Measurements from ENCODE around the gene MRPL55. TPM values are rescaled to one million over a fixed set of nuclear protein-coding genes. Genes with fewer than 3 reads are reported as not detected.
"Not testable (repeated sequence)": the region's sequence is repeated elsewhere in the genome, so short reads cannot be mapped to it uniquely, and the experiment has no call there.

Gene MRPL55
- total RNA-seq, 1 donor from 2014 or later = 38.1 TPM

DNA sequence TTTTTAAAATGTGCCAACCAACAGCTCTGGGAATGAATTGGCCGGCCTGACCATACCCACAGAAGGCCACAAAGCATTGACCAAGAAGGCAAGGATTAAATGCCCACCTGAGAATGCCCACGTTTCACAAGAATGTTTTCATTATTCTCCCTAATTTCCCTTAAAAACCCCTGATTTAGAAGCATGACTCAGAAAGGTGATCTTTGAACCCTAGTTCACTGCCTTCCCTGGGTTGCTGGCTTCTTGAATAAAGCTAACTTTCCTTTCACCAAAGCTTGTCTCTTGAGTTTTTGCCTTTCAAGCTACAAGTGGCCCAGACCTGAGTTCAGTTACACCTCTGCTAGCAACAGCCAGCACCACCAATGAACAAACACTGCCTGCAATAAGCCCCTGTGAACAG, 14.4 kb upstream of the MRPL55 start:
- Histone ChIP-seq H3K9me3 (ENCODE audit: control insufficient read depth in 3 of 3, low read length in 3 of 3) (no peaks in the 10 kb centered on the region), H3K4me3 (ENCODE audit: low read length in 3 of 3) (no peak overlapping the region), H3K27me3 (ENCODE audit: control insufficient read depth in 3 of 3, insufficient read depth in 3 of 3, low read length in 3 of 3) (no peaks in the 10 kb centered on the region), H3K36me3 (ENCODE audit: control insufficient read depth in 3 of 3, insufficient read depth in 3 of 3, low read length in 3 of 3) (no peaks in the 10 kb centered on the region), H3K27ac (ENCODE audit: low read depth, low read length) (no peak overlapping the region), H3K9ac (ENCODE audit: low read depth in 1 of 3, low read length in 3 of 3) (no peak overlapping the region), H3K4me1 (ENCODE audit: control insufficient read depth in 3 of 3, insufficient read depth in 3 of 3, low read length in 3 of 3) (no peaks in the 10 kb centered on the region)

DNA sequence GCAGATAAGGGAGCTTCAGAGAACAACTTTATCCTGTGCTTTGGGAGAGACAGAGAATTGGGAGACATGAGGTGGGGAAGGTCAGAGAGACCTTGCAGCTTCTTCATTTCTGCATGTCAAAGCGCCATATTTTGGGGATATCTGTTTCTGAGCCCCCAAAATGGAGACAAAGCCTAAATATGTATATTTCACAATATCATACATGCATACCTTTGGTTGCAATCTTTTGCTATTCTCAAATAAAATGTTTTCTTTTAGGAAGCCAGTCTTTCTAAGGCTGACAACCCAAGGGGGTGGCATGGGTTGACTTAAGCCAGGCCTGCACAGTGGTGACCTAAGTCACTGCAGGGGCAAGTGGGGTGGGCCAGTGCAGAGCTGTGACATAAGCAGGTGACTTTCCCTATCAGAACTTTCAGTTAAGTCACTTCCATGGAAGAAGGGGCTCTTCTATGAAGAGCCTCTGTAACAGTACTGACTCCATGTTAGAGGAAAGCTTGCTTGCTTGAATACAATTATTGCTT, 13.9 kb upstream of the MRPL55 start:
- Histone ChIP-seq H3K9me3 (ENCODE audit: control insufficient read depth in 3 of 3, low read length in 3 of 3) (no peaks in the 10 kb centered on the region), H3K27ac (ENCODE audit: low read depth, low read length) (no peak overlapping the region), H3K27me3 (ENCODE audit: control insufficient read depth in 3 of 3, insufficient read depth in 3 of 3, low read length in 3 of 3) (no peaks in the 10 kb centered on the region), H3K36me3 (ENCODE audit: control insufficient read depth in 3 of 3, insufficient read depth in 3 of 3, low read length in 3 of 3) (no peaks in the 10 kb centered on the region), H3K9ac (ENCODE audit: low read depth in 1 of 3, low read length in 3 of 3) (no peak overlapping the region), H3K4me3 (ENCODE audit: low read length in 3 of 3) (no peak overlapping the region), H3K4me1 (ENCODE audit: control insufficient read depth in 3 of 3, insufficient read depth in 3 of 3, low read length in 3 of 3) (no peaks in the 10 kb centered on the region)

DNA sequence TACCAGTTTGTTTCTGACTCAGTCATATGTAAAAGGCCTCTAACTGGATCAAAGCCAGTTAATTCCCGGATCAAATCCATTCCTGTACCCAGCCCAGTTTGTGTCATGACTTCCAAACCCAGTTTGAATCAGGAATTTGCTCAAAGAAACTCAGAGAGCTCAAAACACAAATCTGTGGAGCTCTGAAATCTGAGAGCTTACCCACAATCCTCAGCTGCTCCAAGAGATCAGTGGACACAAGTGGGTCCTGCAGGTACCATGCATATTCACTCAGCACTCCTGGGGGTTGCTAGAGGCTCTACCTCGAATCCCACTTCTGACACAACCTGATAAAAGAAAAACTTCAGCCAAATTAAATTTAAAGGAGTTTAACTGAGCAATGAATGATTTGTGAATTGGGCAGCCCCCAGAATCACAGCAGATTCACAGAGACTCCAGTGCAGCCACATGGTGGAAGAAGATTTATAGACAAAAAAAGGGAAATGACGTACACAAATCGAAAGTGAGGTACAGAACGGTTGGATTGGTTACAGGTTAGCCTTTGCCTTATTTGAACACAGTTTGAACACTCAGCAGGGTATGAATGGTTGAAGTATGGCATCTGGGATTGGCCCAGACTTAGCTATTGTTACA, 11.9 kb upstream of the MRPL55 start:
- Histone ChIP-seq H3K9ac (ENCODE audit: low read depth in 1 of 3, low read length in 3 of 3) (no peak overlapping the region), H3K4me1 (ENCODE audit: control insufficient read depth in 3 of 3, insufficient read depth in 3 of 3, low read length in 3 of 3) (no peaks in the 10 kb centered on the region)

DNA sequence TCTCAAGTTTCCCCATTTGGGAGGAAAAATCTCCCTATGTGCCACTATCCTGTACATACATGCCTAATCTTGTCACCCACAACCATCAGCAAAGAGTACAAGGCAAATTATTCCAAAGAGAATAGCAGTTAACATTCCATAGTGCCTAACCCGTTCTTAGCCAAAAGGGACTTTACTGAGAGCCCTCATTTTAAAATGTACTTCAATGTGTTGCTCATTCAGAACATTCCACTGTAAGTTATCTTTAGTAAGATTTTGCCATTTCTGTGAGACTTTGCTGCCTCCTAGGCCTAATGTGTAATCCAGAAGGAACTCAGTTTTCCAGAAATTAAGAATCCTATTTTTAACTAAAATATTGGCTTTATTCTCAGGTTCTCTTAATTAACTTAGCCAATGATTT, 11.3 kb upstream of the MRPL55 start:
- H3K36me3 ChIP-seq (ENCODE audit: control insufficient read depth in 3 of 3, insufficient read depth in 3 of 3, low read length in 3 of 3) = no peaks in the 10 kb centered on the region
- no peak overlapping the region for H3K4me3 ChIP-seq (ENCODE audit: low read length in 3 of 3)
- H3K4me1 ChIP-seq (ENCODE audit: control insufficient read depth in 3 of 3, insufficient read depth in 3 of 3, low read length in 3 of 3) = no peaks in the 10 kb centered on the region
- H3K9me3 ChIP-seq (ENCODE audit: control insufficient read depth in 3 of 3, low read length in 3 of 3) = no peaks in the 10 kb centered on the region
- no peaks in the 10 kb centered on the region for H3K27me3 ChIP-seq (ENCODE audit: control insufficient read depth in 3 of 3, insufficient read depth in 3 of 3, low read length in 3 of 3)
- no peak overlapping the region for H3K9ac ChIP-seq (ENCODE audit: low read depth in 1 of 3, low read length in 3 of 3)
- H3K27ac ChIP-seq (ENCODE audit: low read depth, low read length) = no peak overlapping the region

More for the DNA sequence above, 11.9 kb upstream of the MRPL55 start:
- Histone ChIP-seq H3K9me3 (ENCODE audit: control insufficient read depth in 3 of 3, low read length in 3 of 3) (no peaks in the 10 kb centered on the region), H3K36me3 (ENCODE audit: control insufficient read depth in 3 of 3, insufficient read depth in 3 of 3, low read length in 3 of 3) (no peaks in the 10 kb centered on the region), H3K27ac (ENCODE audit: low read depth, low read length) (no peak overlapping the region), H3K27me3 (ENCODE audit: control insufficient read depth in 3 of 3, insufficient read depth in 3 of 3, low read length in 3 of 3) (no peaks in the 10 kb centered on the region), H3K4me3 (ENCODE audit: low read length in 3 of 3) (no peak overlapping the region)

DNA sequence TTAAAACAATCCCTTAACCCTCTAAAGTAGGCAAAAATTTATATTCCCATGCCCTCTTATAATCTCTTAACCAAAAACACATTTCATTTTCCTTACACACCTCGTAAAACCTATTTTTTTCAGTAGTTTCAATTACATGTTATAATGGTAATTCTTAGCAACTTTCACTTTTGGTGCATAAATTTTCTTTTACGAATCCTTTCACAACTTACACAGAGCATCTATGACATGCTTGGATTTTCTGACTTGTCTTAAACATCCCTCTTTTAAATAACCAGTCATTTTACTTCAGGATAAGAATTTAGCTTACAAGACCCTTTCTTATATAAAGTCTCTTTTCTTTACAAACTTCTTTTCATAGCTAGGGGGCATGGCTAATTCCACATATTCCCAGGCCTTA, 8.9 kb upstream of the MRPL55 start:
- Histone ChIP-seq H3K27ac (ENCODE audit: low read depth, low read length) (no peak overlapping the region), H3K9ac (ENCODE audit: low read depth in 1 of 3, low read length in 3 of 3) (no peak overlapping the region), H3K36me3 (ENCODE audit: control insufficient read depth in 3 of 3, insufficient read depth in 3 of 3, low read length in 3 of 3) (no peaks in the 10 kb centered on the region), H3K9me3 (ENCODE audit: control insufficient read depth in 3 of 3, low read length in 3 of 3) (no peaks in the 10 kb centered on the region), H3K27me3 (ENCODE audit: control insufficient read depth in 3 of 3, insufficient read depth in 3 of 3, low read length in 3 of 3) (no peaks in the 10 kb centered on the region), H3K4me1 (ENCODE audit: control insufficient read depth in 3 of 3, insufficient read depth in 3 of 3, low read length in 3 of 3) (no peaks in the 10 kb centered on the region), H3K4me3 (ENCODE audit: low read length in 3 of 3) (no peak overlapping the region)

DNA sequence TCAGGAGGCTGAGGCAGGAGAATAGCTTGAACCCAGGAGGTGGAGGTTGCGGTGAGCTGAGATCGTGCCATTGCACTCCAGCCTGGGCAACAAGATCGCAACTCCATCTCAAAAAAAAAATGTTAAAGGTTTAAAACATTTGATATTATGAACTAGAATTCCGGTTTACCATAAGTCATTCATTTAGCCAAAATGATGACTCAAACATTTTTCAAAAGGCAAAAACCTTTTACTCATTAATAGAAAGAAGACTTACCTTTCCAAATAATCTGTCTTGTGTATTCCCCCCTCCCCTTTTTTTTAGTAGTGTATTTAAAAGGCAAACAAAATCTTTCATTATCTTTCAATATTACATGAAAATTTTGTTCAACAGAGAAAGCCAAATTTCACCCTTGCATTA, 8.2 kb upstream of the MRPL55 start:
- H3K4me1 ChIP-seq (ENCODE audit: control insufficient read depth in 3 of 3, insufficient read depth in 3 of 3, low read length in 3 of 3) = no peaks in the 10 kb centered on the region
- H3K36me3 ChIP-seq (ENCODE audit: control insufficient read depth in 3 of 3, insufficient read depth in 3 of 3, low read length in 3 of 3) = no peaks in the 10 kb centered on the region
- no peak overlapping the region for H3K9ac ChIP-seq (ENCODE audit: low read depth in 1 of 3, low read length in 3 of 3)
- no peak overlapping the region for H3K27ac ChIP-seq (ENCODE audit: low read depth, low read length)
- no peaks in the 10 kb centered on the region for H3K9me3 ChIP-seq (ENCODE audit: control insufficient read depth in 3 of 3, low read length in 3 of 3)
- H3K27me3 ChIP-seq (ENCODE audit: control insufficient read depth in 3 of 3, insufficient read depth in 3 of 3, low read length in 3 of 3) = no peaks in the 10 kb centered on the region
- no peak overlapping the region for H3K4me3 ChIP-seq (ENCODE audit: low read length in 3 of 3)

DNA sequence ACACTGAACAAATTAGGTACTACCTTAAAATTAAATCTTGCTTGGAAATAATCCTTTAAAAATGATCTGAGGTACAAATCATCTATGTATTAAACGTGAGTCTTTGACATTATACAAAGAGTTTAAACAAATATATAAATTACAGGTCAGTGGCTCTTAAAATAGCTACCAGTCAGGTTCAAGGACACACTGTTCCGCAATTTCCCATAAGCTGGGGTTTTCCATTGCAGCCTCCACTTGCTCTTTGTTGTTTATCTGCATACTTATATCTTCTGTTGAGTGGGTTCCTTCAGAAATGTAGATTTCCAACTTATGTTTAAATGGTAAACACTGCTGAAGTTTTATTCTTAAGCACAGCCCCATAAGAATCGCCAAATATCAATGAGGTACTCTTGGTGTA, 5.7 kb upstream of the MRPL55 start:
- Histone ChIP-seq H3K27ac (ENCODE audit: low read depth, low read length) (no peak overlapping the region), H3K9me3 (ENCODE audit: control insufficient read depth in 3 of 3, low read length in 3 of 3) (no peaks in the 10 kb centered on the region), H3K27me3 (ENCODE audit: control insufficient read depth in 3 of 3, insufficient read depth in 3 of 3, low read length in 3 of 3) (no peaks in the 10 kb centered on the region), H3K36me3 (ENCODE audit: control insufficient read depth in 3 of 3, insufficient read depth in 3 of 3, low read length in 3 of 3) (no peaks in the 10 kb centered on the region), H3K4me1 (ENCODE audit: control insufficient read depth in 3 of 3, insufficient read depth in 3 of 3, low read length in 3 of 3) (peaks cover 4 to 5% (median 4%) of the 10 kb centered on the region in 3 donors), H3K9ac (ENCODE audit: low read depth in 1 of 3, low read length in 3 of 3) (no peak overlapping the region), H3K4me3 (ENCODE audit: low read length in 3 of 3) (no peak overlapping the region)

DNA sequence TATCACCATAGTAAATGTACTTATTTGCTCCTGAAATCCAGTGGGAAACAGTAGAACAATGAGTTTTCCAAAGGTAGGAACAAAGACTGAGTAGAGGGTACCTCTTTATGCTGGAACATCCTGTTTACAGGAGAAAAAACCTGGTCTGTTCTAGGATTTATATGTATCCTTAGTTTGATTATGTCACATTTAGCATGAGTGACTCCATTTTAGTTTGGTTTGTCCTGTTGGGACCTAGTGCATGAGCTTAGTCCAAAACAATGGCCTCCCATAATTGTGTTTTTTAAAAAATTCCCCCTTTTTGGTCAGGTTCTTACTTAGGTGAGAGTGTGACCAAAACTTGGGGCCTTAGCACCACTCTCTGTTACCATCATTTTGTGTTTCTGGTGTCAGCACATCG, 3.5 kb upstream of the MRPL55 start:
- Histone ChIP-seq H3K9ac (ENCODE audit: low read depth in 1 of 3, low read length in 3 of 3) (no peak overlapping the region), H3K36me3 (ENCODE audit: control insufficient read depth in 3 of 3, insufficient read depth in 3 of 3, low read length in 3 of 3) (peaks cover 2 to 4% (median 4%) of the 10 kb centered on the region in 3 donors), H3K4me3 (ENCODE audit: low read length in 3 of 3) (no peak overlapping the region), H3K27me3 (ENCODE audit: control insufficient read depth in 3 of 3, insufficient read depth in 3 of 3, low read length in 3 of 3) (no peaks in the 10 kb centered on the region), H3K9me3 (ENCODE audit: control insufficient read depth in 3 of 3, low read length in 3 of 3) (no peaks in the 10 kb centered on the region), H3K27ac (ENCODE audit: low read depth, low read length) (no peak overlapping the region), H3K4me1 (ENCODE audit: control insufficient read depth in 3 of 3, insufficient read depth in 3 of 3, low read length in 3 of 3) (peaks cover 19 to 24% (median 22%) of the 10 kb centered on the region in 3 donors)

DNA sequence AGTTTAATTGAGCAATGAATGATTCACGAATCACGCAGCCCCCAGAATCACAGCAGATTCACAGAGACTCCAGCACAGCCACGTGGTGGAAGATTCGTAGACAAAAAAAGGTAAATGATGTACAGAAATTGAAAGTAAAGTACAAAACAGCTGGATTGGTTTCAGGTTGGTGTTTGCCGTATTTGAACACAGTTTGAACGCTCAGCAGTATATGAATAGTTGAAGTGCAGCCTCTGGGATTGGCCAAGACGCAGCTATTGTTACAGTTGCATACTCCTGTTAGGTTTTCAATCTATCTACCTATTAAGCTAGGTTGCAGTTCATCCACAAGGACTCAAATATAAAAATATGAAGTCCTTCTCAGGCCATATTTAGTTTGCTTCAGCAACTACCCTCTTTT, 3.1 kb upstream of the MRPL55 start:
- Histone ChIP-seq H3K4me3 (ENCODE audit: low read length in 3 of 3) (no peak overlapping the region), H3K4me1 (ENCODE audit: control insufficient read depth in 3 of 3, insufficient read depth in 3 of 3, low read length in 3 of 3) (peaks cover 21 to 27% (median 23%) of the 10 kb centered on the region in 3 donors), H3K27ac (ENCODE audit: low read depth, low read length) (no peak overlapping the region), H3K9me3 (ENCODE audit: control insufficient read depth in 3 of 3, low read length in 3 of 3) (no peaks in the 10 kb centered on the region), H3K27me3 (ENCODE audit: control insufficient read depth in 3 of 3, insufficient read depth in 3 of 3, low read length in 3 of 3) (no peaks in the 10 kb centered on the region), H3K9ac (ENCODE audit: low read depth in 1 of 3, low read length in 3 of 3) (no peak overlapping the region), H3K36me3 (ENCODE audit: control insufficient read depth in 3 of 3, insufficient read depth in 3 of 3, low read length in 3 of 3) (peaks cover 4 to 9% (median 8%) of the 10 kb centered on the region in 3 donors)

DNA sequence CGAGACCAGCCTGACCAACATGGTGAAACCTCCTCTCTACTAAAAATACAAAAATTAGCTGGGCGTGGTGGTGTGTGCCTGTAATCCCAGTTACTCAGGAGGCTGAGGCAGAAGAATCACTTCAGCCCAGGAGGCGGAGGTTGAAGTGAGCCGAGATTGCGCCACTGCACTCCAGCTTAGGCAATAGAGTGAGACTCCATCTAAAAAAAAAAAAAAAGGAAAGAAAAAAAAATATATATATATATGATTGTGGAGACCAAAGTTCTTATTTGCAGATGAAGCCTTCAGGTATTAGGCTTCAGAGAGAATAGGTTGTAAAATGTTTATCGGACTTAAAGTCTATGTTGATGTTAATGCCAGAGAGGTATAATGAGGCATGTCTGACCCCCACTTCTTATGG, 2.2 kb upstream of the MRPL55 start:
- H3K27ac ChIP-seq (ENCODE audit: low read depth, low read length); H3K4me3 ChIP-seq (ENCODE audit: low read length in 3 of 3); H3K27me3 ChIP-seq (ENCODE audit: control insufficient read depth in 3 of 3, insufficient read depth in 3 of 3, low read length in 3 of 3); H3K9me3 ChIP-seq (ENCODE audit: control insufficient read depth in 3 of 3, low read length in 3 of 3); H3K9ac ChIP-seq (ENCODE audit: low read depth in 1 of 3, low read length in 3 of 3): not testable (repeated sequence)
- Histone ChIP-seq H3K4me1 (ENCODE audit: control insufficient read depth in 3 of 3, insufficient read depth in 3 of 3, low read length in 3 of 3) (peaks cover 21 to 27% (median 23%) of the 10 kb centered on the region in 3 donors), H3K36me3 (ENCODE audit: control insufficient read depth in 3 of 3, insufficient read depth in 3 of 3, low read length in 3 of 3) (peaks cover 9 to 16% (median 13%) of the 10 kb centered on the region in 3 donors)

Measured in skeletal muscle tissue (tissue), 4 donors.